Skin epidermis (tissue), 12 donors: ENCODE data around the gene ZNF57.
"Not testable (repeated sequence)": the region's sequence is repeated elsewhere in the genome, so short reads cannot be mapped to it uniquely, and the experiment has no call there.

Source experiments
- H3K27ac ChIP-seq, 21 experiments: fragments of 200-600 bp; sonication (generic) in 11 of 21; one replicate each; pipeline ENCODE4 v1.5.0; 2020; ENCODE audit warnings: mild to moderate bottlenecking in 3 of 21, inconsistent platforms in 2 of 21, moderate library complexity in 2 of 21
- H3K4me3 ChIP-seq, 7 experiments: fragments of 200-600 bp; sonication (generic) in 2 of 7; one replicate each; pipeline ENCODE4 v1.5.0; 2020; ENCODE audit warnings: inconsistent platforms in 2 of 7, mild to moderate bottlenecking in 2 of 7, moderate library complexity in 1 of 7

ZNF57 gene

GRCh38 chr19:2945575-2946184 lies 45.0 kb downstream of the ZNF57 start:
- peak overlapping the region in 20 of 21 experiments; percentile 54 to 94 (median 86) for H3K27ac ChIP-seq
- peak overlapping the region; percentile 72 to 95 (median 80) for H3K4me3 ChIP-seq

DNA sequence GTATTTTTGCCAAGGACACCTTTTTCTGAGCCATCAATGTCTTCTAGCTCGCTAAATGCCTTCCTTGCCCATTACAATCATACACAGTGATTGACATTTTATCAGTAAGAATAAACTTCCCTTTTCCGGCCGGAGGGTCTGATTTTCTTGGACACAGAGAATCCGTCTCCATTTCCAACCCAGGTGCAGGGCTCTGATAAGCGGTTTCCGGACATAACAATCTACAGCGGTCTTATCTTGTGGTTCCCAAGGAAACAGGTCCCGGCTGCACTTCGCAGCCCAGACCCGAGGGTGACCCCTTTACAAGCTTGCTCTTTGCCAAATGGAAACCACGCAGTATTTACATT lies 49.2 kb downstream of the ZNF57 start:
- peak overlapping the region; percentile 71 to 92 (median 81) for H3K4me3 ChIP-seq
- H3K27ac ChIP-seq: peak overlapping the region; percentile 76 to 98 (median 95)

DNA sequence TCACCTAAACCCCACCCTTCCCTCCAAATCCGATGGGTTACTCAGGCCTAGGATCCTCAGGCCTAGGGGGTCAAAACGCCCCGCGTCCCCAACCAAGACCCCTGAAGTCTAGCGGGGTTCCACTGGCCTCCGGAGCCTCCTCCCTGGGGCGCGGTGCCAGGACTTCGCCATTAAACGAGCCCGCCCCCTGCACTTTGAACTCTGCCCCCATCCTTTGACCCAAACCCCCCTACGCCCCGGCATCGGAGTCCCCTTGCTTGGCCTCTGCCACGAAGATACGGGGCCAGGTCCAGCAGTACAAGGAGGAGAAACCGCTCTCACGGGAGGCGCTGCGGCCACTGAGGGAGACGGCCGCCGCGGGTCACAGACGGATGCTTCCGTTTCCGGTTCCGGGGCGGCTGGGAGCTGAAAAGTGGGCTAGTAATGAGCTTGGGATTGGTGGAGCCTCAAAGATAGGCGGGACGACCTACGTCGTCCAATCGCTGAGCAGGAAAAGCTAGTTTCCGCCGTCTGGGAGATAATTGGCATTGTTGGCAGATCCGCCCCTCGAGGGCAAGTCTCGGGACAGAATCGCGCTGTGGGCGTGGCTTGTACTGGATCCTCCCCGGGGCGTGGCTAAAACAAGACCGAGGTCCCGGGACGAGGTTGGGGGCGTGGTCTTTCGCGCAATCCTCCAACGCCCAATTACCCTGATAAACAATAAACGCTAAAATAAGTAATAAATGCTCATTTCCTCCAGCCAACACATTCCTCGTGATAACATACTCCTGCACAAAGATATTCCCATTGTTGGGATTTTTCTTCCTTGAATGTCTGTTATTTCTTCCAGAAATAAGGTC lies 49.8 kb downstream of the ZNF57 start:
- Histone ChIP-seq H3K27ac (peak overlapping the region; percentile 76 to 98 (median 95)), H3K4me3 (peak overlapping the region; percentile 71 to 92 (median 81))

- peak overlapping the region in 3 of 7 experiments; percentile 5 to 29 (median 15) for H3K4me3 ChIP-seq
- H3K27ac ChIP-seq: peak overlapping the region in 18 of 21 experiments; percentile 9 to 76 (median 60)
Measured at GRCh38 chr19:2952953-2953481, 52.3 kb downstream of the ZNF57 start.

DNA sequence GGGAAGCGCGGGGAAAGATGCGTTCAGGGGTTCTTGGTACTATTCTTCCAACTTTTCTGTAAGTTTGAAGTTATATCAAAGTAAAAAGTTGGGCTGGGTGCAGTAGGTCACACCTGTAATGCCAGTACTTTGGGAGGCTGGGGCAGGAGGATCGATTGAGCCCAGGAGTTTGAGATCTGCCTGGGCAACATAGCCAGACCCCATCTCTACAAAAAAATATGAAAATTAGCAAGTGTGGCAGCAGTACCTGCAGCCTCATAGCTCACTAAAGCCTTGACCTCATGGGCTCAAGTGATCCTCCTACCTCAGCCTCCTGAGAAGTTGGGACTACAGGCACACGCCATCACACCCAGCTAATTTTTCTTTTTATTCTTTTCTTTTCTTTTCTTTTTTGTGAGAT lies 56.4 kb downstream of the ZNF57 start:
- Histone ChIP-seq H3K27ac (no peak overlapping the region), H3K4me3 (no peak overlapping the region)

DNA sequence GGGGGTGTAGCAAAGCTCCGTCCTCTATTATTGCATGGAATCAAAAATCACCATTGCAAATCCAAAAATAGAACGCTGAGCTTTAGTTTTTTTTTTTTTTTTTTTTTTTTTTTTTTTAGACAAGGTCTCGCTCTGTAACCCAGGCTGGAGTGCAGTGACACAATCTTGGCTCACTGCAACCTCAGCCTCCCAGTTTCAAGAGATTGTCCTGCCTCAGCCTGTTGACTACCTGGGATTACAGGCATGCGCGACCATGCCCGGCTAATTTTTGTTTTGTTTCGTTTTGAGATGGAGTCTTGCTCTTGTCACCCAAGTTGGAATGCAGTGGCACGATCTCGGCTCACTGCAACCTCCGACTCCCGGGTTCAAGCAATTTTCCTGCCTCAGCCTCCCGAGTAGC lies 59.4 kb downstream of the ZNF57 start:
- no peak overlapping the region for H3K4me3 ChIP-seq
- no peak overlapping the region for H3K27ac ChIP-seq

GRCh38 chr19:2962018-2962670 lies 61.4 kb downstream of the ZNF57 start:
- H3K27ac ChIP-seq: no peak overlapping the region
- H3K4me3 ChIP-seq: no peak overlapping the region

DNA sequence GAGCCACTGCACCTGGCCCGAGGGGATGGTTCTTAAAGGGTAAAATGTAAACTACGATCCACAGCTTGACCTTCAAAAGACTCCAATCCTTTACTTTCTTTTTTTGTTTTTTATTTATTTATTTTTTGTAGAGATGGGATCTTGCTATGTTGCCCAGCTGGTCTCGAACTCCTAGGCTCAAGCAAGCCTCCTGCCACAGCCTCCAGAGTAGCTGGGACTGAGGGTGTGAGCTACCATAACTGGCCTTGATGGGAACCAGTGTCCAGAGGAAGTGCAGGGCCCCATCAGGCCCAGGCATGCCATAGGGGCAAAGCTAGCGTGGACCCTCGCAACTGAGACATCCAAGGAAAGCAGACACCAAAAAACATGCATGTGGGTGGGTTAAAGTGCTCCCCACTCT lies 62.4 kb downstream of the ZNF57 start:
- no peak overlapping the region for H3K4me3 ChIP-seq
- H3K27ac ChIP-seq: no peak overlapping the region

GRCh38 chr19:2963631-2964030 lies 62.9 kb downstream of the ZNF57 start:
- H3K4me3 ChIP-seq, H3K27ac ChIP-seq: not testable (repeated sequence)

GRCh38 chr19:2964874-2965273 lies 64.1 kb downstream of the ZNF57 start:
- Histone ChIP-seq H3K4me3 (no peak overlapping the region), H3K27ac (no peak overlapping the region)

- Histone ChIP-seq H3K27ac (peak overlapping the region in 1 of 21 experiments; percentile 47), H3K4me3 (no peak overlapping the region)
Measured at GRCh38 chr19:2967972-2968371, 67.2 kb downstream of the ZNF57 start.
